RWPE1 (cell line): ENCODE results near the gene CUL7.

Experiments used
- CTCF ChIA-PET: fragments of 350-600 bp; sonication (Branson Sonifier 250); formaldehyde crosslinking; extraction: SDS; loops from one replicate; lab custom pipeline; 2021; lab: Yijun Ruan, JAX
- POLR2A ChIA-PET: fragments of 400-600 bp; formaldehyde crosslinking; extraction: SDS; loops from one replicate; lab custom pipeline; 2020; ENCODE audit warnings: antibody characterized with exemption; ENCODE audit not compliant: low non-redundant PET; lab: Yijun Ruan, JAX
- DNase-seq: peaks from one replicate; pipeline ENCODE4 v3.0.0; 2012; ENCODE audit warnings: low spot score
- H3K27ac ChIP-seq: fragments of 450-650 bp; 2 replicates; pipeline ENCODE4 v1.5.1; 2017
- TF ChIP-seq, protein P1 (sequence below): fragments of 450-650 bp; conservative IDR thresholded peaks from 2 replicates; pipeline ENCODE4 v1.5.1; 2017; ENCODE audit warnings: low read depth, mild to moderate bottlenecking

The CUL7 gene

DNA sequence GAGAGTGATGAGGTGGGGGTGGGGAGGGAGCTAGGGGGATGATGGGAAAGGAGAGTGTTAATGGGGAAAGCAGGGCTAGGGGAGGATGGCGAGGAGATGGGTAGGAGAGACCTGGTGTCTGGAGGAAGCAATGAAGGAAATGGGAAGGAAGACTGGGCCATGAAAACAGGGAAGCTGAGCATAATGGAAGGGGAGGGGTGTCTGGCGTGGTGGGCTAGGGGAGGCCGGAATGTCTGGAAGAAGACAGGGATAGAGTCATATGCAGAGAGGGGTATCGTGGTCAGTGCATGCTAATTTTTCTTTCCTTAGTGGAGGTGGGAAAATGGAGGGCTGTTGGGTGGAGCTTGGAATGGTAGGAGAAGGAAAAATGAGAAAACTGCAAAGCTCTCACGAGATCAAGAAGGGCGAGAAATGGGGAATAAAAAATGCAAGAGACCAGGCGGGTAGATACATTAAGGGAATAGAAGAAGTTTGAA lies 39.2 kb downstream of the CUL7 start:
- peak overlapping the region; percentile 78 for H3K27ac ChIP-seq
- DNase-seq, result peak; percentile 26
- ChIA-PET POLR2A (interaction anchor here (0.9 kb wide), 1 partner anchor 35 kb away, joined by 4 read pairs; the partner anchor contains the start of gene PEX6), CTCF (no interaction called here)
- TF ChIP-seq, protein P1, sequence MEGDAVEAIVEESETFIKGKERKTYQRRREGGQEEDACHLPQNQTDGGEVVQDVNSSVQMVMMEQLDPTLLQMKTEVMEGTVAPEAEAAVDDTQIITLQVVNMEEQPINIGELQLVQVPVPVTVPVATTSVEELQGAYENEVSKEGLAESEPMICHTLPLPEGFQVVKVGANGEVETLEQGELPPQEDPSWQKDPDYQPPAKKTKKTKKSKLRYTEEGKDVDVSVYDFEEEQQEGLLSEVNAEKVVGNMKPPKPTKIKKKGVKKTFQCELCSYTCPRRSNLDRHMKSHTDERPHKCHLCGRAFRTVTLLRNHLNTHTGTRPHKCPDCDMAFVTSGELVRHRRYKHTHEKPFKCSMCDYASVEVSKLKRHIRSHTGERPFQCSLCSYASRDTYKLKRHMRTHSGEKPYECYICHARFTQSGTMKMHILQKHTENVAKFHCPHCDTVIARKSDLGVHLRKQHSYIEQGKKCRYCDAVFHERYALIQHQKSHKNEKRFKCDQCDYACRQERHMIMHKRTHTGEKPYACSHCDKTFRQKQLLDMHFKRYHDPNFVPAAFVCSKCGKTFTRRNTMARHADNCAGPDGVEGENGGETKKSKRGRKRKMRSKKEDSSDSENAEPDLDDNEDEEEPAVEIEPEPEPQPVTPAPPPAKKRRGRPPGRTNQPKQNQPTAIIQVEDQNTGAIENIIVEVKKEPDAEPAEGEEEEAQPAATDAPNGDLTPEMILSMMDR, result no peak

DNA sequence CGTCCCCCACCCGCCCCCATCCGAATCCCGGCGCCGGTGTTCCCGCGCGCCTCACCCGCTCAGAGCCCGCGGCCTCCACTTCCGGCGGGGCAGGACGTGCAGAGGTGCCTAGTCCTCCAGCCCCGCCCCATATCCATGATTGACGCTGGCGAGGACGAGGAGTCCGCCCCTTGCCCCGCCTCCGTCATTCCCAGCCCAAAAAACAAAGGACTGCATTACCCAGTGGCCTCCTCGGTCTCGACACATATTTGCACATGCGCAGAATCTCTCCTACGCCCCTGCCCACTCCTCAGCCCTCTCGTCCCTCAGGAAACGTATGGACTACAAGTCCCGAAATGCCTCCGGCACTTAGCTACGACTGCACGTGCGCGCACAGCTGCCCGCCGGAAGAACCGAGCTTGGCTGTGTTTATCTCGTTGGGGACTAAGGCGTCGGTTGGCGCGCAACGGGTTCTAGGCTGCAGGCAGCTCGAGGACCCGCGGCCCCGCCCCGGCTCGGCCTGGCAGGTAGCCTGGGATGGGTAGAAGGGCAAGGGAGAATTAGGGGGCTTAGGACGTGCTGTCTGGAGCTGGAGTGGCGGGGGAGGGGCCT lies 39.7 kb downstream of the CUL7 start, which contains the start of the genes KLHDC3 and MEA1:
Gene KLHDC3, plus strand, starts transcription at position 407 of the 591 bp plus-strand sequence. CDS start 2,944 bp downstream, outside the sequence.
Gene MEA1, minus strand, starts transcription at position 104 of the 591 bp plus-strand sequence. CDS start 133 bp downstream, outside the sequence.
- H3K27ac ChIP-seq, result peak within 1 kb of the TSS; percentile 78
- ChIA-PET POLR2A (interaction anchor here (0.6 to 1.7 kb wide), 3 partner anchors 22 to 35 kb away, joined by 3 to 4 read pairs (median 4); partner anchors contain the start of genes PEX6 and PPP2R5D), CTCF (no interaction called here)
- DNase-seq, result peak; percentile 99
- TF ChIP-seq, protein P1, result no peak

DNA sequence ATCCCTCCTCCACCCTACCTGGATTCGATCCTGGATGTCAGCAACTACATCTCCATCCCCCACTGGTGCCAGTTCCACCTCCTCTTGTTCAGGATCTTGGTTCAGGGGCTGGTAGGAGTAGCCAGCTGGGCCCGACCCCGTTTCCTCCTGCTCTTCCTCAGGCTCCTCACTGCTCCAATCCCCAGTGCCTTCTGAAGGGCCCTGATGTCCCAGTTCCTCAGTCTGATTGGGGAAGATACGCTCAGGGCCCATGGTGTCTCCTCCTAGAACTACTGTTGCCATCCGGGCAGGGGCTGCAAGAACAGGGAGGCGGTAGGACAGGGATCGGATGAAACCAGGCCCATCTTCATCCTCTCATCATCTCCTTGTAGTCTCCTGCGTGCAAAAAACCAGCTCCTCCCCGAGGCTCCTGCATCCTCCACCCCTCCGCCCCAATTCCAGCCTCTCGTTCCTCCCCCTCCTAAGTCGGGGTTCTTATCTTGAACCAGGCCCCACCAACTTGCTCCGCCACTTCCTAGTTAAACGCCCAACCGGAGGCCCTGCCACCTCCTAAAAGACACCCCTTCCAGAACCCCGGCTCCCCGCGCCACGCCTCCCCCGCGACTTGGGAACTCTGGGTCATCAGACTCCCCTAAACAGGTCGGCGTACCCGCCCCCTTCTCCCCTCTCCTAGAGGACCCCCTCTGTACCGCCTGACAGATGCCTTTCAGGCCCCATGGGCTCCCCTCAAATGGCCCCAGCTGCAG lies 40.4 kb downstream of the CUL7 start:
- ChIA-PET CTCF (interaction anchor here (0.5 kb wide), 1 partner anchor 18 kb away, joined by 3 read pairs; no protein-coding TSS in a partner anchor), POLR2A (interaction anchor here (0.5 to 1.7 kb wide), 3 partner anchors 10 to 29 kb away, joined by 3 to 4 read pairs (median 3); partner anchors contain the start of gene PPP2R5D)
- peak overlapping the region; percentile 78 for H3K27ac ChIP-seq
- DNase-seq, result no peak
- TF ChIP-seq, protein P1, result no peak

DNA sequence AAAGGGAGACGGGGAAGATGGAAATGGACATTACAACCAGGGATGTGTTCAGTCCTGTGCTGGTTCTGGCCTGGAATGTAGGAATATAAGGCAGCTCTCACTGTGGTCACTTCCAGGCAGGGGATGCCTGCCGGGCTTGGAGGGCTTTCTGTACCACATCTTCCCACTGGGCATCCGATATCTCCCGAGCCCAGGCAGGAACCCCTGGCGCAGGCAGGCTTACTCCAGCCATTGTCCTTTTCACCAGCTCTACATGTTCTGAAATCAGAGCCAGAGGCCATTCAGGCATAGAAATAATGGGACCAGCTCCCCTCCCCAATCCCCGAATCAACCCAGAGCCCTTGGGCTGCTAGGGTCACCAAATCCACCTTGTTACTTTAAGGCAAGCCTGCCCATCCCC lies 41.3 kb downstream of the CUL7 start:
- H3K27ac ChIP-seq, result peak overlapping the region; percentile 78
- POLR2A ChIA-PET, result interaction anchor here (0.6 to 1.7 kb wide), 3 partner anchors 13 to 51 kb away, joined by 3 to 14 read pairs (median 4); partner anchors contain the start of gene PPP2R5D
- DNase-seq, result no peak
- CTCF ChIA-PET, result no interaction called here
- TF ChIP-seq, protein P1, result no peak

DNA sequence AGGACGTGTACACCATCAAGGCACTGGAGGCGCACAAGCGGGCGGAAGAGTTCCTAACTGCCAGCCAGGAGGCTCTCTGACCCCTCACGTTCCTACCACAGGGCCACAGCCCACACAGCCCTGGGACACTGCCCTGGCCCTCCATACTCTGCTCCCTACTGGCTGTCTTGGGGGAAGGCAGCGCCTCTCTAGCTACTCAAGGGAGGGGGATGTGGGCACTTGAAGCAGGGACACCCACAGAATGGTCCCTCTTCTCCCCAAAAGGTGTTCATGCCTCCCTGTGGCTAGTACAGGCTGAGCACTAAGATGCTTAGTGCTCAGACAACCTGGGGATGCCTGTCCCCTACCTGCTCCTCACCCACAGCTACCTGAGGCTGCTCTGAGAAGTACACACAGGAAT lies 42.4 kb downstream of the CUL7 start:
- POLR2A ChIA-PET, result no interaction called here
- CTCF ChIA-PET, result interaction anchor here (0.6 kb wide), 1 partner anchor 351 kb away, joined by 3 read pairs; no protein-coding TSS in a partner anchor
- no peak for DNase-seq
- TF ChIP-seq, protein P1, result no peak
- H3K27ac ChIP-seq, result peak overlapping the region; percentile 78

DNA sequence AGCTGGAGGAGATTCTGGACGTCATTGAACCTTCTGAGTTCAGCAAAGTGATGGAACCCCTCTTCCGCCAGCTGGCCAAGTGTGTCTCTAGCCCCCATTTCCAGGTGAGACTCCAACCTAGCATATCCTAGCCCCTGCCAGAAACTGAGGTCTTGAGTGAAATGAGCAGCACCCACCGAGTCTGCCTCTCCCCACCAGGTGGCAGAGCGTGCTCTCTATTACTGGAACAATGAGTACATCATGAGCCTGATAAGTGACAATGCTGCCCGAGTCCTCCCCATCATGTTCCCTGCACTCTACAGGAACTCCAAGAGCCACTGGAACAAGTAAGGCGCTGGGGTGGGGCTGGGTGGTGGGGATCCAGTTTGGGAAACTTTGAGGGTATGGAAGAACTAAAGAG lies 44.5 kb downstream of the CUL7 start:
- CTCF ChIA-PET, result interaction anchor here (0.7 kb wide), 1 partner anchor 135 kb away, joined by 3 read pairs; no protein-coding TSS in a partner anchor
- POLR2A ChIA-PET, result no interaction called here

More for the DNA sequence above, 44.5 kb downstream of the CUL7 start:
- TF ChIP-seq, protein P1, result no peak; the same call in 1 of the 2 replicates
- H3K27ac ChIP-seq, result peak overlapping the region; percentile 25
- DNase-seq, result no peak
